B cell (primary cell): ENCODE data around the gene BANP.

Experiments used
- EZH2 ChIP-seq: IDR thresholded peaks from 2 replicates; pipeline ENCODE4 v1.6.1; 2012; ENCODE audit warnings: borderline replicate concordance, low read depth, mild to moderate bottlenecking, moderate library complexity, low read length; ENCODE audit not compliant: insufficient read depth, poor library complexity, severe bottlenecking
- TF ChIP-seq, protein P1 (sequence below): fragments of 200-600 bp; IDR thresholded peaks from one replicate; pipeline ENCODE4 v1.8.0; 2022; ENCODE audit warnings: antibody characterized with exemption, mild to moderate bottlenecking

DNA sequence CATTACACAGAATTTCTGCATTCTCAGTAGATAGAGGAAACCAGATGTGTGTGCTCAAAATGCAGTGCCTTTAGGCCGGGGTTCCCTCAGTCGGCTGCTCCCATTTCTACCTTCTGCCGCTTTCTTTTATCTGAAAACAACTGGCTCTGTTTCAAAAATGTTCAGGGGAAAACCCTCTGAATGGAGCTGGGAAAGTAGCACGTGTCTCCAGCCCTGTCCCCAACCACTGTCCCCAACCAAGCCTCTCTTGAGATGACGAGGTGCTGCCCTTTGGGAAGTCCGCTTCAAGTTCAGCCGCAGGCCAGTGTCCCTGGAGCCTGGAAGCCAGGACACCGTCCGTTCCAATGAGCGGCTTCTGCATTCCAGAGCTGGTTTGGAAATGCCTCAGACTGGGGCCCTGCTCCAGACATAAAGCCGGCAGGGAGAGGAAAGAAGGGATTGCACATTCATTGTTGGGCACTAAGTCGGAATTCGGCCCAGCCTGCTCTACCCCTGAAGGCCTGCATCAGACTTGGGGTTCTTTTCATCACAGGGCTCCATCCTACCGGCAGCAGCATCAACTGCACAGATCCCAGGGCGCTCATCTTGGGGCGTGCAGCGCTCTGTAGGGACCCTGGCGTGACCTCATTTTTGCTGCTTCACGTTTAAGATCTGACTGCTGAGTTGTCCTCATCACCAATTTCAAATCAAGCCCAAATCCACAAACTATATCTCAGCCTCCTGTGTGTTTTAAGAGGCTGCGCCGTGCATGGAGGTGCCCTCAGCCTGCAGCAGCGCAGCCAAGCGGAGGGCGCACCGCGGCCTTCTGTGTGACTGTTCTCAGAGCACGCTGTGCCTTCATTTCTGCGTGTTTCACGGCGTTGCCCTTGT lies 111.3 kb downstream of the BANP start:
- TF ChIP-seq, protein P1, sequence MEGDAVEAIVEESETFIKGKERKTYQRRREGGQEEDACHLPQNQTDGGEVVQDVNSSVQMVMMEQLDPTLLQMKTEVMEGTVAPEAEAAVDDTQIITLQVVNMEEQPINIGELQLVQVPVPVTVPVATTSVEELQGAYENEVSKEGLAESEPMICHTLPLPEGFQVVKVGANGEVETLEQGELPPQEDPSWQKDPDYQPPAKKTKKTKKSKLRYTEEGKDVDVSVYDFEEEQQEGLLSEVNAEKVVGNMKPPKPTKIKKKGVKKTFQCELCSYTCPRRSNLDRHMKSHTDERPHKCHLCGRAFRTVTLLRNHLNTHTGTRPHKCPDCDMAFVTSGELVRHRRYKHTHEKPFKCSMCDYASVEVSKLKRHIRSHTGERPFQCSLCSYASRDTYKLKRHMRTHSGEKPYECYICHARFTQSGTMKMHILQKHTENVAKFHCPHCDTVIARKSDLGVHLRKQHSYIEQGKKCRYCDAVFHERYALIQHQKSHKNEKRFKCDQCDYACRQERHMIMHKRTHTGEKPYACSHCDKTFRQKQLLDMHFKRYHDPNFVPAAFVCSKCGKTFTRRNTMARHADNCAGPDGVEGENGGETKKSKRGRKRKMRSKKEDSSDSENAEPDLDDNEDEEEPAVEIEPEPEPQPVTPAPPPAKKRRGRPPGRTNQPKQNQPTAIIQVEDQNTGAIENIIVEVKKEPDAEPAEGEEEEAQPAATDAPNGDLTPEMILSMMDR, result no peak
- no peak for TF ChIP-seq EZH2
